ENCODE data around the gene FGFR2.

Gene FGFR2

GRCh38 chr10:121435099-121435875, 163.0 kb downstream of the FGFR2 start:
- H3K27ac ChIP-seq = no peak overlapping the region
- no peak for TF ChIP-seq CTCF (IDR thresholded peaks at IDR 0.05)
- no peak overlapping the region for H3K4me3 ChIP-seq
- no peak for DNase-seq (ENCODE audit: low spot score)

GRCh38 chr10:121433965-121434364, 164.3 kb downstream of the FGFR2 start:
- no peak overlapping the region for H3K4me3 ChIP-seq
- H3K27ac ChIP-seq = no peak overlapping the region
- DNase-seq (ENCODE audit: low spot score) = no peak
- TF ChIP-seq CTCF (IDR thresholded peaks at IDR 0.05) = no peak

- no peak for TF ChIP-seq CTCF (IDR thresholded peaks at IDR 0.05)
- DNase-seq (ENCODE audit: low spot score) = no peak
- Histone ChIP-seq H3K4me3 (no peak overlapping the region), H3K27ac (no peak overlapping the region)
Observed at GRCh38 chr10:121428867-121429266, 169.4 kb downstream of the FGFR2 start.
